LHCN-M2 (cell line): ENCODE data around the gene MTFR1L. TPM values are rescaled to one million over a fixed set of nuclear protein-coding genes. Genes with fewer than 3 reads are reported as not detected.
"Not testable (repeated sequence)": the region's sequence is repeated elsewhere in the genome, so short reads cannot be mapped to it uniquely, and the experiment has no call there.

Experiments
- DNase-seq: peaks from one replicate; pipeline ENCODE4 v3.0.0-alpha.2; 2012; ENCODE audit warnings: low read depth
- total RNA-seq: library from RNA; depleted of rRNA; stranded (reverse); fragments of >200 nt; gene quantifications from 2 replicates; pipeline ENCODE4 v1.2.3, GENCODE V29; 2014

Gene MTFR1L
- total RNA-seq, 1 experiment from 2014 or later = 47.4 TPM

GRCh38 chr1:25825605-25826004 is 5.9 kb downstream of the MTFR1L start:
- peak; percentile 52 for DNase-seq

- DNase-seq = no peak
These were observed 6.8 kb downstream of the MTFR1L start for GRCh38 chr1:25826571-25826970.

- no peak for DNase-seq
These were observed 8.7 kb downstream of the MTFR1L start for GRCh38 chr1:25828491-25828890.

GRCh38 chr1:25829046-25829445 is 9.3 kb downstream of the MTFR1L start:
- no peak for DNase-seq

GRCh38 chr1:25831569-25832196 is 11.9 kb downstream of the MTFR1L start:
- no peak for DNase-seq

- no peak for DNase-seq
These were observed 12.7 kb downstream of the MTFR1L start for GRCh38 chr1:25832336-25833037.

- DNase-seq = no peak
These were observed 13.4 kb downstream of the MTFR1L start for GRCh38 chr1:25833158-25833557.

GRCh38 chr1:25834894-25835293 is 15.1 kb downstream of the MTFR1L start:
- no peak for DNase-seq

- no peak for DNase-seq
These were observed 16.9 kb downstream of the MTFR1L start for GRCh38 chr1:25836695-25837094.

- DNase-seq = no peak
These were observed 17.6 kb downstream of the MTFR1L start for GRCh38 chr1:25837262-25837875.

- not testable (repeated sequence) for DNase-seq
These were observed 20.1 kb downstream of the MTFR1L start for GRCh38 chr1:25839808-25840207.

GRCh38 chr1:25843483-25843882 is 23.7 kb downstream of the MTFR1L start:
- DNase-seq = no peak

GRCh38 chr1:25844536-25845337 is 25.0 kb downstream of the MTFR1L start:
- no peak for DNase-seq

GRCh38 chr1:25845664-25846063 is 25.9 kb downstream of the MTFR1L start:
- no peak for DNase-seq

GRCh38 chr1:25847929-25848328 is 28.2 kb downstream of the MTFR1L start:
- no peak for DNase-seq

- peak; percentile 77 for DNase-seq
These were observed 28.8 kb downstream of the MTFR1L start for GRCh38 chr1:25848531-25848930.

GRCh38 chr1:25854554-25854953 is 34.8 kb downstream of the MTFR1L start:
- DNase-seq = peak; percentile 48

- no peak for DNase-seq
These were observed 37.1 kb downstream of the MTFR1L start for GRCh38 chr1:25856856-25857255.

- DNase-seq = no peak
These were observed 38.7 kb downstream of the MTFR1L start for GRCh38 chr1:25858494-25858893.

GRCh38 chr1:25858906-25859789 is 39.4 kb downstream of the MTFR1L start, which contains the start of gene AUNIP:
AUNIP (minus strand) TSS chr1:25859457; CDS start chr1:25859357, 100 bp downstream.
- DNase-seq = peak; percentile 84
